Tracheal epithelial cell (primary cell): ENCODE results near the gene SNTA1. TPM values are rescaled to one million over a fixed set of nuclear protein-coding genes. Genes with fewer than 3 reads are reported as not detected.

Experiments used
- total RNA-seq: library from RNA; depleted of rRNA; stranded (reverse); fragments of >200 nt; gene quantifications from 2 replicates; pipeline ENCODE4 v1.2.1, GENCODE V29; 2014

Gene SNTA1
- 3.8 and 12.3 TPM in 2 replicates for total RNA-seq

DNA sequence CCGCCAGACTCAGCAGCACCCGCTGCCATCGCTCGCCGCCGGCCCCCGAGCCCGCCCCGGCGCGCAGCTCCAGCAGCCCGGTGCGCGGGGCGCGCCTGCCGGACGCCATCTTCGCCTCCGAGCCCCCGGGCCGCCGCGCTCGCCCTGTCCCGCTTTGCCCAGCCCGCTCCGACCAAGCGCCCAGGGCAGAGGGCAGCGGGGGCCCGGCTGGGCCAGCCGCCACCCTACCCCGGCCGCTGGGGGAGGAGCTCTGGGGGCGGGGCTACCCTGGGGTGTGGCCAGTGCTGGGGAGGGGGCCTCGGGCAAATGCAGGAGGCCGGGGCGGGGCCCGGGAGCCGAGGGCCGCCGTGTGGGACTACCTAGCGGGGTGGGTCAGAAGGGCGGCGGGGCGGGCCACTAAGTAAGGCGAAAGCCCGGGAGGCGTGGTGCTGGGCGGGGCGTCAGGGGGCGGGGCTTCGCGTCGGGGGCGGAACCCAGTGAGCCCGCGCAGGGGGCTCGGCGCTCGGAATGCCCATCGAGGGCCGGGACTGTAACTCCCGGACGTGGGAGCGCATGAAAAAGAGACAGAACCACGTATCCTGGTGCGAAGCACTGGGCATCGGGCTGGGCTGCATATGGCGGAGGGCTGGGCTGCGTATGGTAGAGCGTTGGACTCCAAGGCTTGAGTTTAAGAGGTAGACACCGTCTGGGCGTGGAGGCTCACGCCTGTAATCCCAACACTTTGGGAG is at the start of gene SNTA1:
TSS of gene SNTA1 (minus strand) at position 252 of the 728 bp plus-strand sequence. CDS start at position 109, 143 bp downstream.

DNA sequence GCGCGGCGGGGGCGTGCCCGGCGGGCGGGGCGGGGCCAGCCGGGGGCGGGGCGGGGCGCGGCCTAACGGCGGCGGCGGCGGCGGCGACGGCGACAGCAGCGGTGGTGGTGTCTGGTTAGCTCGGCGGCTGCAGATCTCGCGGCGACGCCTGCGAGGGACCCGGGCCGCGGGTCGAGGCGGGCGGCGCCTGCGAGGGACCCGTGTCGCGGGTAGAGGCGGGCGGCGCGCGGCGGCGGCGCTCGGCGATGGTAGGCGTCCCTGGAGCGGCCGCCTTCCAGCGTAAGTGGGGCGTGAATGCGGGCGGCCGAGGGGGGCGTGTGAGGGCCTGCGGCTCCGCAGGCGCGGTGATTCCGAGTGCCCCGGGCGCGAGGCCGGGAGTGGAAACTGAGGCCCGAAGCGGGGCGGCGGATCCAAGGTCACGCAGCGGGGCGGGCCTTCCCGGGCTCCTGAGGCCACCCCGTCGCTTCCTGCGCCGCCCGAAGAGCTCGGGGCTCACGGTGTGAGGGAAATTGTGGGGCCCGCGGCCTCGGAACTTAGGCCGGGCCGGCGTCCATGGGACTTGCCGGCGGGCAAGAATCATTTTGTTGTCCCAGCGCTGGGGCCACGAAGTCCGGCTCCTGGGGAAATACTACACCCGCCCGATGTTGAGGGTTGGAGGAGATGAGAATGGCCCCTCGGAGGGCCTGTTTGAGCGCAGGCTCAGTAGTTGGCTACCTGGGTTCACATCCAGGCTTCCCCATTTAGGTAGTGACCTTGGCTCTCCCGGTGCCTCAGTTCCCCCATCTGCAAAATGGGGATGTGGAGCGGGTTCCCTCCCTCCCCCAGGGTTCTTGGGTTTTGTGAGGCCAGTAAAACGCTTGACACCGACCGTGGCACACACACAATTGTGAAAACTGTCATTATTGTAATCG is 46.7 kb upstream of the SNTA1 start, which contains the start of gene CBFA2T2:
TSS of gene CBFA2T2 (plus strand) at position 74 of the 911 bp plus-strand sequence. CDS start at position 246, 172 bp downstream.

DNA sequence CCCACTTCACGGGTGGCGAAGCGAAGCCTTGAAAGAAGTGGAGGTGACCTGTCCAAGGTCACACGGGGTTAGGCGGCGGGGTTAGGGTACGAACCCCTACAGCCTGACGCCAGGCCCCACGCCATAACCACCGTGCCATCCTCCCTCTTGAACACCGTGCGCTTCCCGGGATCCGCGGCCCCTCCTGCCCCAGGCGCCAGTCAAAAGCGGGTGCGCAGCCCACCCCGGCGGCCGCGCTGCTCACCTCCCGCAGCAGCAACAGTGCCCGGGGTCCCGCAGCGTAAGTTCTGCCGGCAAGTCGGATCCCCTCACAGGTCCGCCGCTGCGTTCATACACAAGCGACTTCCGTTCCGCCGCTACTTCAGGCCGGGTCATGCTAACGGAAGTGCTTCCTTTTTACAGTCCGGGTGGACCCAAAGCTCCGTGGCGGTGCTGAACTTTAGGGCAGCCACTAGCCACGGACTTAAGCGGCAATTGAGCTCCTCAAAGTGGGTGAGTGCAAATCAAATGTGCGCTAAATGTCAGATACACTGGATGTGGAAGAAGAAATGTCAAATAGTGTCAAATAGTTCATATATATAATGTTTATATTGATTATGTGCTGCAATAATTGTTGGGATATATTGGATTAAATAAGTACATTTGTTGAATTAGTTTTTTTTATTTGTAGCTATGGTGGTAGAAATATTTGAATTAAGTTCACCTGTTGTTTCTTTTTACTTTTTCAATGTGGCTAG is 42.2 kb downstream of the SNTA1 start, which contains the start of gene CDK5RAP1:
TSS of gene CDK5RAP1 (minus strand) at position 336 of the 737 bp plus-strand sequence. CDS start 4,455 bp downstream, outside the sequence.

Other genes with a start within 250 kb of the SNTA1 start
- not detected in 2 replicates for gene BPIFA3, start 226.4 kb downstream of the SNTA1 start, total RNA-seq
- not detected in 2 replicates for gene BPIFA1, start 207.8 kb downstream of the SNTA1 start, total RNA-seq
- not detected in 2 replicates for gene BPIFB1, start 160.5 kb downstream of the SNTA1 start, total RNA-seq
- gene CDK5RAP1, start 42.2 kb downstream of the SNTA1 start, total RNA-seq = 18.1 and 28.2 TPM in 2 replicates
- 3.6 and 5.1 TPM in 2 replicates for gene CBFA2T2, start 46.3 kb upstream of the SNTA1 start, total RNA-seq
- gene C20orf144, start 218.6 kb upstream of the SNTA1 start, total RNA-seq = 0.24 TPM in 1 of 2 replicates, not detected in the other
- gene ACTL10, start 223.2 kb upstream of the SNTA1 start, total RNA-seq = 1.5 and 2.7 TPM in 2 replicates
- 12.1 and 16.1 TPM in 2 replicates for gene NECAB3, start 230.7 kb upstream of the SNTA1 start, total RNA-seq
- 0.43 and 2.2 TPM in 2 replicates for gene E2F1, start 242.6 kb upstream of the SNTA1 start, total RNA-seq